GM18519 (cell line): Measurements from ENCODE around the gene ADAM19.
A peak's percentile ranks its signal among the peaks of the same experiment; 100 is the strongest.

Experiments used
- ATAC-seq: cut with Tn5 transposase; IDR thresholded peaks from one replicate; pipeline ENCODE4 v1.9.1; 2021; ENCODE audit warnings: mild to moderate bottlenecking, moderate library complexity; ENCODE audit not compliant: unreplicated experiment, low FRiP score

ADAM19 gene

DNA sequence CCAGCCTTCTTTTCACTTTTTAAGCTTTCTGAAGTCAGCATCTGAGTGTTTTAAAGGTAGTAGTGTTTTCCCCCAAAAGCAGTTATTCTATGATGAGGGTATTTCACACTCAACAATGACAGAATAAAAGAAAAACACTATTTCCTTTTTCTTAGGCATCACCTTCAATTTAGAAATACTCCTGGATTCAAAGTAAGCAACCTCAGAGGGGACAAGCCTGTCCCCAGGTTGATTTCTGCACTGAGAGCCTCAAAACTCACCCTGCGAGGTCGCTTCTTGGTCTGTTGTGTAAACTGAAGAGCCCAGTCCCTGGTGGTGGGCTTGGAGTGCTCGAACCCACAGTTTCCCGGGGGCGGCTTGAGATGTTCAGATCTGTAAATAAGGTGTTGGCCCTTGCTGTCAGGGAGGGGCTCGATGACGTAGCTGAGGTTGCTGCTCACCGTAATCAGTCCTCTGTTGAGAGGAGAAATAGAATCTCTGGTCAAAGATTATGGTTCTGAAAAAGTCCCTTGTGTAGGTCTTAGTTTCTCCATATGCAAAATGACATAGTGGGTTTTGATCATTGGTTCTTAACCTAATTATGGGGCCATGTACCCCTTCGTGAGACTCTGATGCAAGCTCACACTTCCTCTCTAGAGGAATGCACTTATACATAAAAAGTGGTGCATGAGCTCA lies 55.9 kb downstream of the ADAM19 start:
- peak; percentile 42 for ATAC-seq

DNA sequence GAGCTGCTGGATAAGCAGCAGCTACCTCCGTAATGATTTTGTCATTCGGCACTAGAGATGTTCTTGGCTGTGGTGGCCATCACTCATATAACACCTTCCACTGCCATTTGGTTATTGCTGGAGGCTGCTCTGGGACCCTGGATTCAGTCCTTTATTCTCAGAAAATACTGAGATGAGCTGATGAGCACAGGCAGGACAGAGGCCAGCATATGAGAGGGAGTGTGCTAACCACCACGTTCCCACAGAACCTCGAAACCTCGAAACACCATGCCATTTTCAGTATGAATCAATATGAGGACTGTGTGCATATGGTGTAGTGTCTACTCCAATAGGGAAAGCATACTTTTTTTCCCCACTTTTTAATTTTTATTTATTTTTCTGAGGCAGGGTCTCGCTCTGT lies 56.6 kb downstream of the ADAM19 start:
- ATAC-seq, result peak; percentile 67

DNA sequence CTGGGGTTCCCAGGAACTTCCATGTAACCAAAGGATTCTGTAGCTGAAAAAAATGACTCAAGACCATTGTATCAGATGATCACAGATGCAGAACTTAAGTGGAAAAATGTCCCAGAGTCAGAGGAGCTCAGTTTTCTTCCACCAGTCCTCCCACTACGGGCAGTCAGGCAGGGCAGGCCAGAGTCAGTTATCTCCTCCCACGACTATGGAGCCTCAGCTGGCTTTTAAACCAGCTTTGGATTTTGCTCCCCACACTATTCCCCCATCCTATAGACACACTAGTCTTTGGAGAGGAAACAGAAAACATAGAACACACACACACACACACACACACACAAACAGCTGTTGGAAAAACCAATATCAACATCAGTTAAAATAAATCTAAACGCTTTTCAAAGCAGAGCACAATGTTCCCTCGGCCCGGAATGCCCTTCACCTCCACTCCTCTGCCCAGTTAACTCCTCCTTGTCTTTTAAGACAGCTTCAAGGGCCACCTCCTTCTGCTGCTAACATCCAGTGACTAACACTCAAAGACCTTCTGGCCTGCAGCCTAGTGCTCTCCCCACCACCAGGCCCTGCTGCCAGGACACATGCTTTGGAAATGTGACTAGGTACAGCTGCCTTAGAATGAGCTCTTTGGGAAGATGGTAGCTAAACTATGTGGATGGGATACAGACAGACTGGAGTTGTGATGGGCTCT lies 58.8 kb downstream of the ADAM19 start:
- no peak for ATAC-seq

DNA sequence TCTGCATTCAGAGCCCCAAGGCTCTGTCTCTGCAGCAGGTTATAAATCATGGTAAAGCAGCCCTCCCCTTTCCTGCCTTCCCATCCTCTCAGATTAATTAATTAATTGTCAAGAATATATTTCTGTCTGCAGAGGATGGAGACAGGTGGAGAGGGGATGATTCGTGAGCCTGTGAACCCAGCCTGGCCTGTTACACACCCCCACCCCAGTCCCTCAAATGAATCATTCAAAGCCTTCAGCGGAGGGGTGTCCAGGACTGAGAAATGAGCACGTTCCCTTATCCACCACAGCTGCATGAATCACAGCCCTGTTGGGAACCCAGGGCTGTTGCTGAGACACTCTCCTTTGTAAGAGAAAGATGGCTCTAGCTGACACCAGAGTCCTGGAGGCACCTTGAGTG lies 59.6 kb downstream of the ADAM19 start:
- no peak for ATAC-seq

DNA sequence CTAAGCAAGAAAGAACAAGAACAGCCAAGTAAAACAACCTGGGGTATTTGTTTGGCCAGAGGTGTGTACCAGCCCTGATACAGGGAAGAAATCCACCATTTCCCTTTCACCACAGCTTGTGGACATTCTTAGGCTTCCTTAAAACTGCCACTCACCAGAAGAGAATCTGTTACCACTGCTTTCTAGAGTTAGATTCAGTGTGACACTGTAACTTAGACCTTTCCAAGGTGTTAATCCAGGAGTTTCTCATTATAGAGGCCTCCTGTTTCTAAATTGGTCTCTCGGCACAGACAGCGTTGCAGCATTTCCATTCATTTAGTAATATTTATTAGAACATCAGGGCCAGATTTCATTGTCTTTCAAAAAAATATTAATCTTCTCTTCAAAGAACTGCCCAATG lies 60.6 kb downstream of the ADAM19 start:
- ATAC-seq, result no peak

DNA sequence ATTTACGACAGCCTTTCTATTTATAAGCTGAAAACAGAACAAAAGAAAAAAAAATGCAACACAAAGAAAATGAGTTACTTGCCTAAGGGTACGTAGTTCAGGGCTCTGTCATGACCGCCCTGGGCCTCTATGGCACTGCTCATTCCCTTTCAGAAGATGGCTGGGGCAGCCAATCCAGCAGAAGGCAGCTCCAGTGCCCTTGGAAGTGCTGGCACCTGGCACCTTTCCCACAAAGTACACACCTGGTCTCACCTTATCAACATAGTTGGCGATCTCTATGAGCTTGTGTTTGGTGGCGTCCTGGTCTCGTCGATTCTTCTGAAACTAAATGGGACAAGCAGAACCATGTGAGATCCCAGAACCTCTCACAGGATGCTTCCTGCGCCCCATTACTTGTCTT lies 62.4 kb downstream of the ADAM19 start:
- ATAC-seq, result no peak

DNA sequence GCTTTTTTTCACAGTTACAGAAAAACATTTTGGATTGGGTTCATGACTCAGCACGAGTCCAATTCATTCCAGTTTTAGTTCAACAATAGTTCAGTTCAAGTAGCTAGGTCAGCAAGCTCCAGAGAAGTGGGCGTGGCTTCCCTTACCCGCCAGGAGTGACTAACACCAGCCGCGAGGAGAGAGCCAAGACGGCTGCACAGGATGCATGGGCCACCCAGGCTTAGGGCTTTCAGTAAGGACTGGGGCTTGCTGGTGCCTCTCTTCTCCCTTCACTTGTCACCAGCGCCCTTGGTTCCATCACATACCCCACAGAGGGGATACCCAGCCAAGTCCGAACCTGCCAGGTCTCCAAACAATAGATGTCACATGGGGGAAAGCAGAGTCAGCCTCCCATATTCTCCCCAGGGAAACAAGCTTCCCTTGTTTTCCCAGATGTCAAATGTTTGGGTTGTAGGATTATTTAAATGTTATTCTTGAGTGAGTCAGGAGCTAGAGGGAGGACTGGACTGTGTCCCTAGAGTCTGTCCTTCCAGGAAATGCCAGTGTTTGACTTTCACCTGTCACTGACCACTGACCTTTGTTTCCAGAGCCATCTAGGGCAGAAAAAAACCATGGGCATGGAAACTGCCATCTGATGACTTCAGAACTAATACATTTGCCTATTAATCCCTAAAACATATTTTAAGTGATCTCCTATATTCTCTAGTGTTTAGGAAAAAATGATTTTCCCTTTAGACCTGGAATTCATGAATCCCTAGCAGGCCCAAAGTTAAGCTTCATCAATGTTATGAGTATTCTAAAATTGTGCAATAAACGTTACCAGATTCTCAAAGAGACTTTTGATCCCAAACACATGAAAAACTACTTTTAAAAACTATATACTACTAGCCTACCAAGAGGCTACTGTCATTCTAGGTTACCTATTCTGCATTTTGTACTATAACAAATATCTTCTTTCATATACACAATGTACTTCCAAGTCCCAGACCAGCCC lies 63.6 kb downstream of the ADAM19 start:
- ATAC-seq, result no peak

DNA sequence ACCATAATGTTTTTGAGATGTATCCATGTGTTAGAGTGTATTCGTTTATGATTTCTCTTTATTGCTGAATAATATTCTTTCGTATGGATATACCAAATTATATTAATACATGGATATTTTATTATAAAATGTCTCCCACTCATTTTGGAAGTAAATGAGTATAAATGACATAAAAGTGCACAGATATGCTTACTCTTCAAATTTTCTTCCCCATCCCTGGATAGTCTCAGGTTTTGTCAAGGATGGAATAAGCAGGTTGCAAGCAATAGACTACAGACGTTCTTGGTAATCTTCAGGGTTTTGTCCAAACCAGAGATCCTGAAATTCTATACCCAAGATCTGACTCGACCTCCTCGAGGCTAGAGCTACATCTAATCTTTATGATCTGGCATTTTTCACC lies 64.9 kb downstream of the ADAM19 start:
- no peak for ATAC-seq

DNA sequence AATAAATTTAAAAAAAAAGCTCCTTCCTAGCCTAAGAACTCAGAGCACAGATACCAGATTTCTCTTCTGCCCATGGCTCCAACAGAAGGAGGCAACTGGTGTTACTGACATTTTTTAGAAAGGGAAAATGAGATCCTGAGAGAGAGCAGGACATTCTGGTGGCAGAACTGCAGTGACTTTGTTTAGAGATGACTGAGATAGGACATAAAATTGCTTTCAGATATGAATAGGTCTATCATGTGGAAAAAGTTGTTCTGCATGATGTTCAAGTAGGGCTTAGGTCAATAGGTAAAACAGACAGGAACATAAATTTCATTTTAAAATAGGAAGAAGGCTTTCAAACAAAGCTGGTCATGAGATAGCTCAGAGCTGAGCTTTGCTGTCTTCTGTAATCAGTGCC lies 66.0 kb downstream of the ADAM19 start:
- no peak for ATAC-seq

DNA sequence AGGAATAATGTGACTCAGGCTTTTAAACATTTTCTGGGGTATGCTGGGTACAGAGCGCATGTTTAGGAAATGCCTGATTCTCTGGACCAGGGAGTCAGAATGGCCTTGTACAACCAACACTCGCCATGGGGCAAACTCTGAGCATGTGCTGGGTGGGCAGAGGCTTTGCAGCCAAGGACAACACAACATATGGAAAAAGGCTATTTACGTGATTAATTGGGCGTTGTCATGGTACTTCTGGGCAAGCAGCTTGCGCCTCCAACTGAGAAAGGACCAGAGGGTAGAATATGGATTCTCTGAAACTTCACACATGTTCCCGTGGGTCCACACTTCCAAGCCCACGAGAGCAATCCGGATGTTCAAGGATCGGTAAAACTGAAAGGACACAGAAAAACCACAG lies 66.5 kb downstream of the ADAM19 start:
- ATAC-seq, result no peak

DNA sequence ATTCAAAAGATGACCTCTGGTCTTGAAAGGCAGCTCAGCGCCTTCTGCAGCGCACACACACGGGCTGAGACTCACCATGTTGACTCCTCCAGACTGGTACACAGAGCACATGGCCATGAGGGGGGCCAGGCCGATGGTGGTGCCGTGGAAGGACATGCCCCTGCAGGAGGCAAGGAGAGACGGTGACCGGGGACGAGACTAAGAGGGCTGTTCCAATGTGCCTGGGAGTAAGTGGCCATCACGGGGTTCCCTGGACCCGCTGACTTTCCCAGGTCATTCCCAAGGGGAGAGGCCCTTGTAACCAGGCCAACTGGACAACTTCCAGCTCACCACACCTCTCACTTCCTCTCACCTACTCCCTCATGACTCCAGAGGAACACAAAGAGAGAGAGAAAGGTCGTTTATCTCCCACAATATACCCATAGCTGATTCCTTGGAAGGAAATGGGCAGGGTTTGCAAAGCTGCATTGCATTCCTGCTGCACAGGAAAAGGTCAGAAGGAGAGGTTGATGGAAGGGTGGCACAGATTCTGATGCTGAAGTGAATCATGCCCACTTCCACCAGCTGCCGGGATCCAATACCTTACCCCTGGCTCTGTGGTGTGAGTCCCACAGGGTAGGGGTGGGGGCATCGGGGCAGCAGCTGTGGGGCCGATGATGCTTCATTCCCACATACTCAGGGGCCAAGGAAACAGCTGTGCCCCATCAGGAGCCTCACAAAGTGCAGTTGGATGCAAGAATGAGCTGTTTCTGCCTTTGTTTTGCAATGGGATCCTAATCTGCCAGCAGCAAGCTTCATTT lies 68.4 kb downstream of the ADAM19 start:
- ATAC-seq, result no peak

DNA sequence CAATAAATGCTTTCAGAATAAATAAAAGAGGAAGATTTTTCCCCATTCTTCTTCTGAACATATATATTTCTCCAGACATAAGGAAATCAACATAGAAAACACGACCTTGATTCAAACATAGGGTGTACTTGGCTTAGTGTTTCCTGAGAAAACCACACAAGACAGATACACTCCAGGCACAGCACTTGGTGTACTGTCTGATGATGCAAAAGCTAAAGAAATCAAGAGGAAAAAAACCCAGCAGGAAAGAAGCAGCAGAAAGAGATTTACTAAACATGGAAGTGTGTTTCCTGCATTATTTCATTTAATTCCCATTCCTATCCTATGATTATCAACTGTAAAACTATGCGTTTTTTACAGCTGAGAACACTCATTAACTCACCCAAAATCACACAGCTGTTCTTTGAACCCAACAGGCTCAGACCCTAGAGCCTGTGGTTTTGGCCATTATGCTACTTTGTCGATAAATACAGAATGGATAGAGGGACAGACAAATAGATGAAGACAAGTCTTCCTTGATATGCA lies 69.4 kb downstream of the ADAM19 start:
- no peak for ATAC-seq

DNA sequence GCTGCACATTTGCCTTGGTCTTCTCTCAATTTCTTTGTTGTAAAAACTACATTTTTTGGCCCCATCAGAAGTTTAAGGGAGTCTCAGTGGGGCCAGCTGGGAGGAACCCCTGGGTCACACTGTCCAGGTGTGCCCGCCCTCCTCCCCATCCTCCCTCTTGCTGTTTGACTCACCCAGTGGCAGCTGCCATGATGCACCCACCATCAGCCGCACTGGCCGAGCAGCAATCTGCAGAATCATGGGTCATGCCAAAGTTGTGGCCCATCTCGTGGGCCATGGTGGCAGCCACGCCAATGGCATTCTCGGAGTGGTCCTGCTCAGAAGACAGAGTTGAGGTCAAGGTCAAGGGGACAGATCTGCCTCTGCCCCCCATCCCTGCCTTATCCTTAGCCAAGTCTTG lies 70.1 kb downstream of the ADAM19 start:
- no peak for ATAC-seq

DNA sequence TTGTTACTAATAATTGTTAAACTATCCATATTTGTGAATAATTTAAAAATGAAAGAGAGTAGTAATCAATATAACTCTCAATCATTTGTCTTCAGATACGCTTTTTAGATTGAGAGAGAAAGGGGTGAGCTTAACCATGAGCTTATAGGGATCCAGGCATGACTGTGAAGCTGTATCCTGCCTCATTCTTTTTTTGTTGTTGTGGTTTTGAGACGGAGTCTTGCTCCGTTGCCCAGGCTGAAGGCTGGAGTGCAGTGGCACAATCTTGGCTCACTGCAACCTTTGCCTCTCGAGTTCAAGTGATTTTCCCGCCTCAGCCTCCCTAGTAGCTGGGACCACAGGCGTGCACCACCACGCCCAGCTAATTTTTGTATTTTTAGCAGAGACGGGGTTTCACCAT lies 71.5 kb downstream of the ADAM19 start:
- ATAC-seq, result no peak

DNA sequence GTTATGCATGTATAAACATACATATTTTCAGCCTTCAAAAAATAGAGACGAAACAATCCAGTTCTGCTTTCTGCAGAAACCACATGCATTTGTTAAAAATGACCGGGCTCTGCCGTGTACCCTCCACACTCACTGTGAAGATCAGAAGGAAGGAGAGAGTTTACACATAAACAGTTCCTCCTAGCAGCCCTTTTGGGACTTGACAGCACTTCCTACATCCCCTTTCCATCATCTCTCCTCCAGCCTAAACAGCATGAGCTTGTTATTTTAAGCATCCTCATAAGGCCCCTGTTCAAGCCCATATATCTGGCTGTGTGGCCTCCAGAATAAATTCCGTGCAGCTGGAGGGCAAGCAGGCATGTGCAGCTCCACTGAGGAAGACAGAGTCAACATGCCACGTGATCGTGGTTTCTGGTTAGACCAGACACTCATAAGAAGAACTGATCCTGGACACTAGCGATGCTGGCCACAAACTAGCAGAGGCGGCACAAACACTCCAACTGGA lies 73.4 kb downstream of the ADAM19 start:
- ATAC-seq, result peak; percentile 66

DNA sequence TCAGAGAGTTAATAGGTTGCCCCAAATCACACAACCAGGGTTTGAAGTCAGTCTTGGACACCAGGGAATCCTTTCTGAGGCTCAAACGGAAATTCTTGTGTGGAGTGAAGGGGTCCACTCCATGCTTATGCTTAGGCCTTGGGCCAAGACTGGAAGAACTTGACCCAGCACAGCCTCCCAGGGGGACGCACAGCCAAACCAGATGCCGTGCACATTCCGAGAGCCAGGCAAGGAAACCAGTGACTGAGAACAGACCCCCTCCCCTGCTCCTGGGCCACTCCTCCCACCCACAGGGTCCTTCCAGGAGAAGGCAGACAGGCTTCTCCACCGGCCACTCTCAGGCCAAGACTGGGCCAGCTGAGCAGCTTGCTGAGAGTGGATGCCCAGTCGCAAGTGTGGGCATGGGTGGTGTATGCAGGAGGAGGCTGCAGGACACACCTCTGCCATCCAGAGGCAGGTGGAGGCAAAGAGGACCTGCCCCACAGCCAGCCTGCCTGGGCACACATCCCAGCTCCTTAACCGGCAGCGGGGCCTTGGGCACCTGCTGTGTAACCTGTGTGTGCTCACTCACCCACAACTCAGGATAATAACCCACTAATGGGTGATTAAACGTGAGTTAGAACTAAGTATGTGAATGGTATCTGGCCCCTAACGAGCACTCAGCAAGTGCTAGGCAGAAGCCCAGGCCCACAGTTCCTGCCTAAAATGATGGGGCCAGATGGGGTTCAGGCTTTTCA lies 77.5 kb downstream of the ADAM19 start:
- ATAC-seq, result no peak

DNA sequence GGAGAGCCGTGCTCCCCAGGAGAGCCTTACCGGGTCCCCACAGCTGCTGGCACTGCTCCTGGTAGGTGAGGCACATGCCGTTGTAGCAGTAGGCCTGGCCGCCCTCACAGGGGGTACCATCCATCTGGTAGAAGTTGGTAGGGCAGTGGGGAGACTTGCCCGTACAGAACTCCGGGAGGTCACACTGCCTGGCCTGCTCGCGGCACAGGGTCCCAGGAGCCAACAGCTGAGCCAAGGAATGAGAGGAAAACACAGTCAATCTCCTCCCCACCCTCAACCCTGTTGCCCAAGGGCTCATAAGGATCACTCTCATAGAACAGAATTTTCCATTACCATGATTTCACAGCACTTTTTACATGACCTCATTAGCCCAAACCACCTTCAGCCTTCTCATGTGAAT lies 78.7 kb downstream of the ADAM19 start:
- ATAC-seq, result no peak

DNA sequence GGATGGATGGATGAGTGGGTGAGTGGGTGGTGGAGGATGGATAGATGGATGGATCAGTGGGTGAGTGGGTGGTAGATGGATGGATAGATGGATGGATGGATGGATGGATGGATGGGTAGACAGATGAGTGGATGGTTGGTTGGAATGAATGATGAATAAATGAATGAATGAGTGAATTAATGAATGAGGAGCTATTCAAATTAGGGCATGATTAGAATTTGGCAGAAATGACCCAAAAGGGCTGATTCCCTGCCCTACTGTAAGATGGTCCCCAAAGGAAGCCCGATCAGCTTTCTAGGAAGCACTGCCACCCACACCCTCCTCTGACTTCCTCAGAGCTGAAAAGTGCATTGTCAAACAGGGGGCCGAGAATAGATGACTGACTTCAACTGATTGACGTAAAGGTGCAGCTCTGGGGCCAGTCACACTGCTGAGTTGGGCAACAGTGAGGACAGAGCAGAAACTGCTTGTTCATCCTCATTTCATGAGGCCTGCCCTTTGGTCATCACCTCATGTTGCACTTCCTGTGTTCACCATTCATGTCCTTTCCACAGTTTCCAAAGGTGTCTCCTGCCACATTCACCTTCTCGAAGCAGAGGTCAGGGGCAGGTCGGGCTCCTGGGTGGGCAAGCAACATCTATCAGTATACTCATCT lies 81.3 kb downstream of the ADAM19 start:
- no peak for ATAC-seq

DNA sequence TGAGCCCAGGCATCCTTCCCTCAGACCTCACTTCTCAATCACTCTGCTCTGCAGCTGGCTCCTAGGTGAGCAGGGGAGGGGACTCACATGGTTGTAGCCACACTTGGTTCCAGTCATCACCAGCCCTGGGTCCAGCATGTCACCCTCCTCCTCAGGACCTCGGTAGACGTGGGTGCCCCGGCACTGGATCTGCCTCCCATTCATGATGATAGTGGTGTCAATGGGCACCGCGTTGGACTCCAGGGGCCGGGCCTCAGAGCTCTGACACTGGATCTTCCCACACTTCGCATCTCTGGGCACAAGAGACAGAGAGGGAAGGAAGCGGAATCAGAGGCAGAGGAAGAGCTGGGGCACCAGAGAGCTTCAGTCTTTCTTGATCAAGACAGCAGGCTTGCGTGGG lies 82.7 kb downstream of the ADAM19 start:
- ATAC-seq, result no peak
